Testis (tissue), 3 donors: Measurements from ENCODE around the gene FAAH. TPM values are rescaled to one million over a fixed set of nuclear protein-coding genes. Genes with fewer than 3 reads are reported as not detected.

Experiments used
- DNase-seq: peaks from one replicate; pipeline ENCODE4 v3.0.0-alpha.2; 2019
- H3K27ac ChIP-seq, 2 donors: fragments of 200-600 bp; sonication (generic); one replicate each; pipeline ENCODE4 v1.5.1; 2019
- H3K27me3 ChIP-seq: fragments of 200-600 bp; sonication (generic); one replicate; pipeline ENCODE4 v1.5.1; 2019
- H3K36me3 ChIP-seq: fragments of 200-600 bp; sonication (generic); one replicate; pipeline ENCODE4 v1.5.1; 2017; ENCODE audit warnings: low read depth; ENCODE audit errors: missing control alignments
- H3K4me1 ChIP-seq: fragments of 200-600 bp; sonication (generic); one replicate; pipeline ENCODE4 v1.5.1; 2019
- H3K4me3 ChIP-seq, 2 donors: fragments of 200-600 bp; sonication (generic); one replicate each; pipeline ENCODE4 v1.5.1; 2017 to 2019
- H3K9me3 ChIP-seq: fragments of 200-600 bp; sonication (generic); one replicate; pipeline ENCODE4 v1.5.1; 2017
- CTCF ChIP-seq, 3 experiments: fragments of 450-650 bp in 2 of 3; fragments of 200-600 bp in 1 of 3; sonication (generic) in 1 of 3; IDR thresholded peaks; one replicate each; pipeline ENCODE4 v1.5.1; 2016 to 2019; ENCODE audit warnings: antibody characterized with exemption in 3 of 3, mild to moderate bottlenecking in 2 of 3, moderate library complexity in 1 of 3
- POLR2A ChIP-seq: fragments of 450-650 bp; IDR thresholded peaks from one replicate; pipeline ENCODE4 v1.6.1; 2017; ENCODE audit warnings: antibody characterized with exemption, mild to moderate bottlenecking, moderate library complexity
- WGBS, 2 donors: methylation state at CpG; one replicate each; pipeline ENCODE4 v1.1.5; 2018; 5-methylcytosine and 5-hydroxymethylcytosine counted together
- intact Hi-C: fragments of 100-400 bp; cut with DNase I; formaldehyde crosslinking; loops from one replicate; pipeline ENCODE4 v1.15.1; 2023; ENCODE audit warnings: low total_unique reads
- polyA plus RNA-seq: library from polyadenylated mRNA; stranded (reverse); fragments of 350-450 nt; fragmentation: Illumina TruSeq; extraction: RNeasy Lipid Tissue Mini Kit (QIAGEN cat#74804); gene quantifications from one replicate; pipeline ENCODE4 v1.2.3, GENCODE V29; 2014; ENCODE audit warnings: low read depth, low replicate concordance; ENCODE audit not compliant: insufficient read depth
- total RNA-seq, 2 donors: library from RNA; depleted of rRNA; stranded (reverse); fragments of >200 nt; gene quantifications; one replicate each; pipeline ENCODE4 v1.2.3, GENCODE V29; 2016

FAAH gene
- total and polyA plus RNA-seq, 3 donors from 2014 or later, result 55.8 to 113 (median 72.0) TPM

- Histone ChIP-seq H3K9me3 (no peaks in the 10 kb centered on the region), H3K27me3 (no peaks in the 10 kb centered on the region), H3K36me3 (no peaks in the 10 kb centered on the region), H3K4me3 (no peak overlapping the region), H3K4me1 (no peaks in the 10 kb centered on the region), H3K27ac (no peak overlapping the region)
- TF ChIP-seq CTCF (IDR thresholded peaks at IDR 0.05) (no peak), POLR2A (no peak)
- no peak for DNase-seq
- WGBS, 2 donors, result 87 to 89% methylated on average over 9 of the region's 9 CpGs
- intact Hi-C loops, result no loop called here
These were observed 28.2 kb downstream of the FAAH start for GRCh38 chr1:46422261-46422871.

- DNase-seq, result no peak
- TF ChIP-seq CTCF (IDR thresholded peaks at IDR 0.05) (no peak), POLR2A (no peak)
- no peak overlapping the region for H3K4me3 ChIP-seq
- H3K36me3 ChIP-seq, result no peaks in the 10 kb centered on the region
- intact Hi-C loops, result no loop called here
- H3K27ac ChIP-seq, result no peak overlapping the region
- WGBS, 2 donors, result 83 to 88% methylated on average over 8 to 16 of the region's 16 CpGs
- no peaks in the 10 kb centered on the region for H3K4me1 ChIP-seq
- no peaks in the 10 kb centered on the region for H3K27me3 ChIP-seq
- H3K9me3 ChIP-seq, result no peaks in the 10 kb centered on the region
These were observed 29.6 kb downstream of the FAAH start for GRCh38 chr1:46423574-46424240.

- Histone ChIP-seq H3K4me1 (no peaks in the 10 kb centered on the region), H3K27ac (no peak overlapping the region), H3K4me3 (no peak overlapping the region), H3K27me3 (no peaks in the 10 kb centered on the region), H3K36me3 (no peaks in the 10 kb centered on the region), H3K9me3 (no peaks in the 10 kb centered on the region)
- TF ChIP-seq CTCF (IDR thresholded peaks at IDR 0.05), result no peak
- 82% methylated on average over 4 of the region's 4 CpGs for WGBS, 2 donors
- DNase-seq, result no peak
- intact Hi-C loops, result no loop called here
These were observed 30.6 kb downstream of the FAAH start for GRCh38 chr1:46424730-46425129.

- H3K36me3 ChIP-seq, result no peaks in the 10 kb centered on the region
- no peak for TF ChIP-seq POLR2A
- no peak for TF ChIP-seq CTCF (IDR thresholded peaks at IDR 0.05)
- H3K4me1 ChIP-seq, result no peaks in the 10 kb centered on the region
- no peaks in the 10 kb centered on the region for H3K27me3 ChIP-seq
- no peaks in the 10 kb centered on the region for H3K9me3 ChIP-seq
- H3K4me3 ChIP-seq, result no peak overlapping the region
- 71 to 78% methylated on average over 4 of the region's 4 CpGs for WGBS, 2 donors
- DNase-seq, result no peak
- H3K27ac ChIP-seq, result no peak overlapping the region
- intact Hi-C loops, result no loop called here
These were observed 31.6 kb downstream of the FAAH start for GRCh38 chr1:46425726-46426125.

- Histone ChIP-seq H3K36me3 (no peaks in the 10 kb centered on the region), H3K4me1 (no peaks in the 10 kb centered on the region), H3K9me3 (no peaks in the 10 kb centered on the region), H3K27me3 (no peaks in the 10 kb centered on the region), H3K4me3 (no peak overlapping the region), H3K27ac (no peak overlapping the region)
- intact Hi-C loops, result no loop called here
- DNase-seq, result no peak
- no peak for TF ChIP-seq CTCF (IDR thresholded peaks at IDR 0.05)
- TF ChIP-seq POLR2A, result no peak
- 54 to 58% methylated on average over 2 of the region's 2 CpGs for WGBS, 2 donors
These were observed 33.4 kb downstream of the FAAH start for GRCh38 chr1:46427541-46427940.
